ENCODE measurements around the gene WDR64.

Gene WDR64

GRCh38 chr1:241652012-241652411, at the start of gene WDR64:
Gene WDR64 (plus strand): TSS chr1:241652281. CDS start chr1:241652485, 204 bp downstream.
- no peaks in the 10 kb centered on the region for H3K4me1 ChIP-seq (ENCODE audit: insufficient read depth, low read length)
- no peak within 1 kb of the TSS for H3K27ac ChIP-seq (ENCODE audit: low read length)
- no peaks in the 10 kb centered on the region for H3K27me3 ChIP-seq (ENCODE audit: insufficient read depth, low read length)
- H3K36me3 ChIP-seq (ENCODE audit: insufficient read depth, low read depth, low read length) = no peaks in the 10 kb centered on the region
- H3K9me3 ChIP-seq (ENCODE audit: insufficient read depth, low read depth, low read length) = no peaks in the 10 kb centered on the region
- no peak within 1 kb of the TSS for H3K9ac ChIP-seq (ENCODE audit: low read depth, low read length)
- no peak within 1 kb of the TSS for H3K4me3 ChIP-seq (ENCODE audit: low read length)

DNA sequence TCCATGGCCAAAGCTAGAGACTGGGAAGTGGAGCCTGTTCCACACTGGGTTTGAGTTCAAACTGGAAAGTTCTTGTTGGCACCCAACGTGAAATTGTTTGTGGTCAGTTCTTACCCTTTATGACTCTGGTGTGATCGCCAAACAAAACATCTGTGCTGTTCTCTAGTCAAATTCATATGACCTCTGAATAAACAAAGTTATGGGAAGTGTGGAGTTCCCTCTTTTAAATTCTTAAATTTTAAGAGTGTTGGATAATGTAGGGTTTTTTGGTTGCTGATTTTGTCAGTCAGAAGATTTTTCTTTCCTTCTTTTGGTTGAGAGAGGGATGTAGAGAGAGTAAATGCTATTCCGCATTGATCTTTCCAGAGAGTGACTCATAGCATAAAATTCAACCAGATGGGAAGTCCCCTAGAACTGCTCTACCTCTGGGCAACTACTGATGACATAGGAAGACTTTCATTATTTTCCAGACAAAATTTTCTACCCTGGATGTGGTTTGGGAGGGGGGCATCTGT, 48.3 kb upstream of the WDR64 start:
- no peak overlapping the region for H3K9ac ChIP-seq (ENCODE audit: low read depth, low read length)
- H3K27me3 ChIP-seq (ENCODE audit: insufficient read depth, low read length) = no peaks in the 10 kb centered on the region
- no peak overlapping the region for H3K4me3 ChIP-seq (ENCODE audit: low read length)

DNA sequence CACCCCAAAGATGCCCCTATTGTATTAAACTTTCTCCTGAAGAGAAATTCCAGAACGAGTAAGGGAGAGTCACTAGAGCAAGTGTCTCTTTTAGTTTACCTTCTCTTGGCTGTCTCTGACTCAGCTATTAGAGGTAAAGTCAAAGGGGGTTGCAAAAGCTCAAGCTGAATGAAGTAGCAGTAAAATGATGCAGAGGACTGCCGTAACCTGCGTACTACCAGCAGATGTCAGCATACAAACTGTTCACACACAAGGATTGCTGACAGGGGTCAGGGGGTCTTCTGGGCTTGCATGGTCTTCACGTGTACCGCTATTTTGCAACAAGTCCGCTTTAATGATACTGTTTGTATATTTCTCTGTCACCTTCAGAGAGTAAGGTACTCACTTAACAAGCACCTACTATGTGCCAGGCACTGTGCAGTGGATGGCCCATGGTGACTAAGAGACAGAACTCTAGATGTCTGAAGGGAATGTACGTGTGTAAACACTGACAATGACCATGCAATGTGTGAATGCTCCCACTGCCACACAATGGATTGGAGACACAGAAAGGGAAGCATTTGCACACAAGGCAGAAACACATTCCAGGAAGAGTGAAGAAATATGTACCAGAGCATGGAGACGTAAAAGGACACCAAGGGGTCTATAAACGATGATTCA, 46.8 kb upstream of the WDR64 start:
- Histone ChIP-seq H3K36me3 (ENCODE audit: insufficient read depth, low read depth, low read length) (no peaks in the 10 kb centered on the region), H3K9ac (ENCODE audit: low read depth, low read length) (no peak overlapping the region), H3K4me1 (ENCODE audit: insufficient read depth, low read length) (no peaks in the 10 kb centered on the region), H3K27ac (ENCODE audit: low read length) (no peak overlapping the region), H3K9me3 (ENCODE audit: insufficient read depth, low read depth, low read length) (no peaks in the 10 kb centered on the region), H3K27me3 (ENCODE audit: insufficient read depth, low read length) (no peaks in the 10 kb centered on the region), H3K4me3 (ENCODE audit: low read length) (no peak overlapping the region)

More for the DNA sequence above, 48.3 kb upstream of the WDR64 start:
- Histone ChIP-seq H3K9me3 (ENCODE audit: insufficient read depth, low read depth, low read length) (no peaks in the 10 kb centered on the region), H3K27ac (ENCODE audit: low read length) (no peak overlapping the region), H3K4me1 (ENCODE audit: insufficient read depth, low read length) (no peaks in the 10 kb centered on the region), H3K36me3 (ENCODE audit: insufficient read depth, low read depth, low read length) (no peaks in the 10 kb centered on the region)

- Histone ChIP-seq H3K36me3 (ENCODE audit: insufficient read depth, low read depth, low read length) (no peaks in the 10 kb centered on the region), H3K4me3 (ENCODE audit: low read length) (no peak overlapping the region), H3K9me3 (ENCODE audit: insufficient read depth, low read depth, low read length) (no peaks in the 10 kb centered on the region), H3K9ac (ENCODE audit: low read depth, low read length) (no peak overlapping the region), H3K27ac (ENCODE audit: low read length) (no peak overlapping the region), H3K4me1 (ENCODE audit: insufficient read depth, low read length) (no peaks in the 10 kb centered on the region), H3K27me3 (ENCODE audit: insufficient read depth, low read length) (no peaks in the 10 kb centered on the region)
Observed at GRCh38 chr1:241606544-241606943, 45.5 kb upstream of the WDR64 start.

GRCh38 chr1:241607497-241607896, 44.6 kb upstream of the WDR64 start:
- Histone ChIP-seq H3K36me3 (ENCODE audit: insufficient read depth, low read depth, low read length) (no peaks in the 10 kb centered on the region), H3K4me3 (ENCODE audit: low read length) (no peak overlapping the region), H3K27ac (ENCODE audit: low read length) (no peak overlapping the region), H3K9ac (ENCODE audit: low read depth, low read length) (no peak overlapping the region), H3K27me3 (ENCODE audit: insufficient read depth, low read length) (no peaks in the 10 kb centered on the region), H3K4me1 (ENCODE audit: insufficient read depth, low read length) (no peaks in the 10 kb centered on the region), H3K9me3 (ENCODE audit: insufficient read depth, low read depth, low read length) (no peaks in the 10 kb centered on the region)

- H3K4me3 ChIP-seq (ENCODE audit: low read length) = no peak overlapping the region
- no peaks in the 10 kb centered on the region for H3K27me3 ChIP-seq (ENCODE audit: insufficient read depth, low read length)
- H3K9ac ChIP-seq (ENCODE audit: low read depth, low read length) = no peak overlapping the region
- no peaks in the 10 kb centered on the region for H3K9me3 ChIP-seq (ENCODE audit: insufficient read depth, low read depth, low read length)
- no peak overlapping the region for H3K27ac ChIP-seq (ENCODE audit: low read length)
- H3K4me1 ChIP-seq (ENCODE audit: insufficient read depth, low read length) = no peaks in the 10 kb centered on the region
- H3K36me3 ChIP-seq (ENCODE audit: insufficient read depth, low read depth, low read length) = no peaks in the 10 kb centered on the region
Observed at GRCh38 chr1:241608379-241609033, 43.6 kb upstream of the WDR64 start.

GRCh38 chr1:241610056-241610815, 41.8 kb upstream of the WDR64 start:
- Histone ChIP-seq H3K27ac (ENCODE audit: low read length) (no peak overlapping the region), H3K4me1 (ENCODE audit: insufficient read depth, low read length) (no peaks in the 10 kb centered on the region), H3K9ac (ENCODE audit: low read depth, low read length) (no peak overlapping the region)

GRCh38 chr1:241611063-241611462, 41.0 kb upstream of the WDR64 start:
- Histone ChIP-seq H3K4me3 (ENCODE audit: low read length) (no peak overlapping the region), H3K27ac (ENCODE audit: low read length) (no peak overlapping the region), H3K9ac (ENCODE audit: low read depth, low read length) (no peak overlapping the region), H3K9me3 (ENCODE audit: insufficient read depth, low read depth, low read length) (no peaks in the 10 kb centered on the region), H3K36me3 (ENCODE audit: insufficient read depth, low read depth, low read length) (no peaks in the 10 kb centered on the region), H3K4me1 (ENCODE audit: insufficient read depth, low read length) (no peaks in the 10 kb centered on the region), H3K27me3 (ENCODE audit: insufficient read depth, low read length) (no peaks in the 10 kb centered on the region)

More at GRCh38 chr1:241610056-241610815, 41.8 kb upstream of the WDR64 start:
- H3K36me3 ChIP-seq (ENCODE audit: insufficient read depth, low read depth, low read length) = no peaks in the 10 kb centered on the region
- H3K27me3 ChIP-seq (ENCODE audit: insufficient read depth, low read length) = no peaks in the 10 kb centered on the region
- H3K4me3 ChIP-seq (ENCODE audit: low read length) = no peak overlapping the region
- H3K9me3 ChIP-seq (ENCODE audit: insufficient read depth, low read depth, low read length) = no peaks in the 10 kb centered on the region

DNA sequence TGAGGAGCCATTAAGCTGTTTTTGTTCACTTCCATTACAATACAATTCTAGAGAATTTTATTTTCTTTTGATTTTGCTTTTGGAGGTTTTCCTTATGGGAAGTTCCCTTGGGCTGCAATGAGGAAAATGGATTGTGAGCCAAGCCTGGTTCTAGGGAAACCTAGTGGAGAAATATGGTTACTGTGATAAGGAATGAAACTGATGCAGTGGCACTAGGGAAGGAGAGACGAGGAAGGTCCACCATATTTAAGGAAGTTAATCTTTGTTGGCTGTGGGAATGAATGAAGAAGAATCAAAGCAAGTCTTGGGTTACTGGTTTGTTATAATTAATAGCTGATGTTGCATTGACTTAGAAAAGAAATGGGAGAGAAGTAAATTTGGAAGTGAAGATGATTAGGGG, 40.3 kb upstream of the WDR64 start:
- no peak overlapping the region for H3K4me3 ChIP-seq (ENCODE audit: low read length)
- H3K9me3 ChIP-seq (ENCODE audit: insufficient read depth, low read depth, low read length) = no peaks in the 10 kb centered on the region
- no peaks in the 10 kb centered on the region for H3K27me3 ChIP-seq (ENCODE audit: insufficient read depth, low read length)
- H3K4me1 ChIP-seq (ENCODE audit: insufficient read depth, low read length) = no peaks in the 10 kb centered on the region
- H3K36me3 ChIP-seq (ENCODE audit: insufficient read depth, low read depth, low read length) = no peaks in the 10 kb centered on the region
- no peak overlapping the region for H3K9ac ChIP-seq (ENCODE audit: low read depth, low read length)
- no peak overlapping the region for H3K27ac ChIP-seq (ENCODE audit: low read length)

DNA sequence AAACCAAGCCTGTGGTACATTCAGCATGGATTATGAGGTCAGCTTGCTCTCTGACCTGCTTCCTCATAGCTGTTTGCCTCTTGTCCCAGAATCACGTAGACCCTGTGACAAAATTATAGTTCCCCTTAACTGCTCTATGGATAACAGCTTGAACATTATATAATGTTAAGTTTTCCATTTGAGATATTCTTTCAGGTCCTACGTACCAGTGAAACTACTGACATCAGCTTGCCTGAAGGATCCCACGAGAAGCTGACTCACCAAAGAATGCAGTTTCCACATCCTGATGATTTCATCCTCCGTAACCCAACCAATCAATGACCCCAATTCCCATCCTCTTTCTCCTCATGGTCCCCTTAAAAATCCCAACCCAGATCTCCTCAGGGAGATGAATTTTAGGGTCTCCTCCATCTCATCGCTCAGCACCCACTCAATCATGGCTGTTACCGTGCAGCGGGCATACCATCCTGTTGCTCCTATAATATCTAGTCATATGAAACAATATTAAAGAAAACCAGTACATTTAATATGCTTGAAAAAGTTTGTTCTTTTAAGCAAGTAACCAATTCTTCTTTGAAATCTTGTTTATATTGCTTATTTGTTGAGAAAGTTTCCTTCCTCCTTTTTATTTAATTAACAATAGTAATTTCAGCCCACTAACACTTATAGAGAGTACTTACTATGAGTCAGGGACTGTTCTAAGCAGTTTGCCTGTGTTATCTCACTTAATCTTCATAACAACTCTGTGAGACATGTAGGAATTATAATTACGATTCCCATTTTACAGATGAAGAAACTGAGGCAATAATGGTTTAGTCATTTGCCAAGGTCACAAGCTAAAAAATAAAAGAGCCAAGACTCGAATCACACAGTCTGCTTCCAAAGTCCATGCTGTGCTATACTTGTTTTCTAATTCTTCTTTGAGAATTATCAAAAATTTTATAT, 39.3 kb upstream of the WDR64 start:
- Histone ChIP-seq H3K9me3 (ENCODE audit: insufficient read depth, low read depth, low read length) (no peaks in the 10 kb centered on the region), H3K9ac (ENCODE audit: low read depth, low read length) (no peak overlapping the region), H3K4me1 (ENCODE audit: insufficient read depth, low read length) (no peaks in the 10 kb centered on the region), H3K36me3 (ENCODE audit: insufficient read depth, low read depth, low read length) (no peaks in the 10 kb centered on the region), H3K27ac (ENCODE audit: low read length) (no peak overlapping the region), H3K4me3 (ENCODE audit: low read length) (no peak overlapping the region), H3K27me3 (ENCODE audit: insufficient read depth, low read length) (no peaks in the 10 kb centered on the region)

DNA sequence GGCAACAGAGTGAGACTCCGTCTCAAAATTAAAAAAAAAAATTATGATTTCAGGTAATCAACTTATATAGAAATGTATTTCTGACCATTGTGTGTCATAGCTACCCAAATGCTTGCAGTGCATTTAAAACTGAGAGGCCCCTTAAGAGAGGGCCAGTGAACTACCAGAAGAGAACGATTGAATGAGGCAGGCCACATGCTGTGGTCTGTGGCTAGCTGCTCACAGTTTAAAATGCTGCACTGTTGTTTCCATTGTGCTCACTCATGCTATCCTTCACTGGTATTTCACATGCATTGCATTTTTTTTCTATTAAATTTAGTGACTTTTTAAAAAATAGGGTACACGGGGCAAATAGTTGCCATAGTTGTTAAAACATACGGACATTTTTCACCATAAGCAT, 37.9 kb upstream of the WDR64 start:
- no peaks in the 10 kb centered on the region for H3K9me3 ChIP-seq (ENCODE audit: insufficient read depth, low read depth, low read length)
- no peaks in the 10 kb centered on the region for H3K27me3 ChIP-seq (ENCODE audit: insufficient read depth, low read length)
- no peak overlapping the region for H3K27ac ChIP-seq (ENCODE audit: low read length)
- H3K4me1 ChIP-seq (ENCODE audit: insufficient read depth, low read length) = no peaks in the 10 kb centered on the region
- no peaks in the 10 kb centered on the region for H3K36me3 ChIP-seq (ENCODE audit: insufficient read depth, low read depth, low read length)
- H3K4me3 ChIP-seq (ENCODE audit: low read length) = no peak overlapping the region
- no peak overlapping the region for H3K9ac ChIP-seq (ENCODE audit: low read depth, low read length)
